ENCODE data around the gene FBXO22.

Gene FBXO22

DNA sequence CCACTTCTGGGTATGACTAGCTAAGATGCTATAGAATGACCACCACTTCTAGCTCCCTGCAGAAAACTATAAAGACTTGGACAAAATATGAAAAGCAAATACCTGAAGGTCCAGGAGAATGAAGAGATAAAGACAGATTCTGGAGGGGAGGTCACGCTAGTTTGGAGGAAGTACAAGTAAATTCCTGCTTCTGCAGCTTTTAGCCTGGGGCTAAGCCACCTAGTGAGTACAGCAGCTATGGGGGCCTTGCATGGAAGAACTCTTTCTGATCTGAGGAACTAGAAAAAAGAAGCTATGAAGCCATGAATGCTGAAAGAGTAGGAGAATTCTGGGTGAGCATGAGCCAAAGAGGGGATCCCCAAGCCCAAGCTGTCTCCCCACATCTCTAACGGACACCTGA lies 78.8 kb downstream of the FBXO22 start:
- no peak for DNase-seq

DNA sequence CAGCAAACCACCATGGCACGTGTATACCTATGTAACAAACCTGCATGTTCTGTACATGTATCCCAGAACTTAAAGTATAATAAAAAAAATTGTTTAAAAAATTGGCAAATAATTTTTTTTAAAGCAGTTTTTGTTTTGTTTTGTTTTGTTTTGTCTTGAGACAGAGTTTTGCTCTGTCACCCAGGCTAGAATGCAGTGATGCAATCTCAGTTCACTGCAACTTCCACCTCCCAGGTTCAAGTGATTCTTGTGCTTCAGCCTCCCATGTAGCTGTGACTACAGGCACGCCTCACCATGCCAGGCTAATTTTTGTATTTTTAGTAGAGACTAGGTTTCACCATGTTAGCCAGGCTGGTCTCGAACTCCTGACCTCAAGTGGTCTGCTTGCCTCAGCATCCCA lies 81.0 kb downstream of the FBXO22 start:
- DNase-seq, result peak in 3 of 4 experiments; percentile 3 to 16 (median 11)

DNA sequence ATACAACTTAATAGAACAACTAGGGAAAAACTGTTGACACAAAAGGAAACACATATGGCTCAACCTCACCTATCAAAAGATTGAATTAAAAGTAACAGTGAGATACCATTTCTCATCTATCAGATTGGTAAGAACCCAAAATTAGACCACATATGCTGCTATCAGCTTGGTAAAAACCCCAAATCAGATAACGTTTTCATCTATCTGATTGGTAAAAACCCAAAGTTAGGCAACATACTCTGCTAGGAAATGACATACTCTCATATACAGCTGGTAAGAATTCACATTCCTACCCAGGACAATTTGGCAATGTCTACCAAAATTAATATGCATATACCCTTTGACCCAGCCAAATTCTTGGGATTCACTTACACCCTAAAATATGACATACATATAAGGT lies 82.3 kb downstream of the FBXO22 start:
- DNase-seq, result no peak

DNA sequence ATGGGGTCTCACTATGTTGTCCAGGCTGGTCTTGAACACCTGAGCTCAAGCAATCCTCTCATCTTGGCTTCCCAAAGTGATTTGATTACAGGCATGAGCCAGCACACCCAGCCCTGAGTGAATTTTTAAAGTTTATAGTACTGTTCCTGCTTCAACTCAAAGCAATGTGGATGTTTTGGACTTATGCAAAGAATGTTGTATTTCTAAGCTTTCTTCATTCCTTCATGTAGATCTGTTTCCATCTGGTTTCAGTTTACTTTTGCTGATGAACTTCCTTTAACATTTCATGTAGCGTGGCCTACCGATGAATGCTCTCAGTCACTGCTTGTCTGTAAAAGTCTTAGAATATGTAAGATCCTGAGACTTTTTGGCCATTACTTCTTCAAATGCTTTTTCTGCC lies 85.4 kb downstream of the FBXO22 start:
- no peak for DNase-seq

DNA sequence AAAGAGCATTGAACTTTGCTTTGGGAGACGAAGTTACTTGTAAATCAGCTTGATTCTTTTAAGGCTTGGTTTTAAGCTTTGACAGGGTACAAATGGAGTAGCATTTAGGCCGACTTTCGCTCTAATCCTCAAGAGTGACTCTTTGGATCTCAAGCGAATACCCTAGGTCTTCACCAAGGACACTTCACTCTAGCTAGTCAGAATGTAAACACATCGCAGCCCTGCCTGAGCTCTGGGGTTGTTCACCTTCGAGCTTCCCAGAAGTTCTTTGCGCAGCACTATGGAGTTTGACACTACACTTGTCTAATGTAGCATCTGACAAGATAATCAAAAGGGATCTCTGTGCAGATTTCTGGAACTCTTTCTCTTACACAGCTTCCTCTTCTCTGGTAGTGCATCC lies 86.2 kb downstream of the FBXO22 start:
- no peak for DNase-seq

All from suppressor macrophage (primary cell).